Measurements from ENCODE around the gene MEIS2.

GRCh38 chr15:36879568-36880222 is 220.7 kb downstream of the MEIS2 start:
- no peak for TF ChIP-seq POLR2AphosphoS5 (IDR thresholded peaks at IDR 0.05)
- TF ChIP-seq CTCF (IDR thresholded peaks at IDR 0.05; ENCODE audit: poor library complexity, severe bottlenecking), result no peak
- TF ChIP-seq EZH2 (IDR thresholded peaks at IDR 0.05; ENCODE audit: borderline replicate concordance, insufficient read depth, low read length, poor library complexity, severe bottlenecking), result no peak
- no peak for TF ChIP-seq REST (IDR thresholded peaks at IDR 0.05; ENCODE audit: borderline replicate concordance)
